Stomach (tissue), 9 donors: ENCODE measurements around the gene TPRG1L. TPM values are rescaled to one million over a fixed set of nuclear protein-coding genes. Genes with fewer than 3 reads are reported as not detected.

ENCODE experiments used
- DNase-seq, 2 donors: peaks; one replicate each; pipeline versions ENCODE4 v3.0.0 to v3.0.0-alpha.2; 2013 to 2019
- H3K27ac ChIP-seq, 5 donors: fragments of 200-600 bp in 4 of 5; sonication (generic) in 4 of 5; one replicate each; pipeline ENCODE4 v1.5.1; 2013 to 2019; ENCODE audit warnings: mild to moderate bottlenecking in 1 of 5, moderate library complexity in 1 of 5
- H3K27me3 ChIP-seq, 3 donors: fragments of 200-600 bp; sonication (generic); one replicate each; pipeline ENCODE4 v1.5.1; 2017 to 2019; ENCODE audit warnings: mixed run types in 1 of 3
- H3K36me3 ChIP-seq, 4 donors: fragments of 200-600 bp; sonication (generic); 1 replicate in 3 of 4; 2 replicates in 1 of 4; pipeline ENCODE4 v1.5.1; 2016 to 2019
- H3K4me1 ChIP-seq, 4 donors: fragments of 200-600 bp; sonication (generic); one replicate each; pipeline ENCODE4 v1.5.1; 2016 to 2019
- H3K4me3 ChIP-seq, 4 donors: fragments of 200-600 bp; sonication (generic) in 3 of 4; one replicate each; pipeline ENCODE4 v1.5.1; 2016 to 2019; ENCODE audit warnings: mild to moderate bottlenecking in 1 of 4
- H3K9me3 ChIP-seq, 4 donors: fragments of 200-600 bp; sonication (generic); one replicate each; pipeline ENCODE4 v1.5.1; 2016 to 2019
- CTCF ChIP-seq, 7 experiments: fragments of 450-650 bp in 4 of 7; fragments of 200-600 bp in 3 of 7; sonication (generic) in 3 of 7; IDR thresholded peaks; one replicate each; pipeline ENCODE4 v1.5.1; 2016 to 2019; ENCODE audit warnings: antibody characterized with exemption in 7 of 7, control low read depth in 2 of 7, mild to moderate bottlenecking in 1 of 7
- EP300 ChIP-seq: sonication (generic); formaldehyde crosslinking; IDR thresholded peaks from one replicate; pipeline ENCODE4 v1.6.1; 2017; ENCODE audit warnings: antibody characterized with exemption
- POLR2A ChIP-seq, 4 donors: fragments of 450-650 bp; IDR thresholded peaks; one replicate each; pipeline ENCODE4 v1.6.1; 2016; ENCODE audit warnings: antibody characterized with exemption in 4 of 4, control low read depth in 2 of 4, mild to moderate bottlenecking in 1 of 4, moderate library complexity in 1 of 4
- POLR2AphosphoS5 ChIP-seq, 3 donors: sonication (generic); formaldehyde crosslinking; IDR thresholded peaks; one replicate each; pipeline ENCODE4 v1.6.1; 2016; ENCODE audit warnings: antibody characterized with exemption in 3 of 3
- WGBS, 5 donors: extraction: QIAGEN DNeasy Blood & Tissue Kit in 3 of 5; methylation state at CpG; one replicate each; pipeline versions ENCODE4 v1.1.5 to v1.1.7; 2013 to 2018; 5-methylcytosine and 5-hydroxymethylcytosine counted together
- intact Hi-C: fragments of 100-400 bp; cut with DNase I; formaldehyde crosslinking; loops from one replicate; pipeline ENCODE4 v1.15.1; 2023; ENCODE audit warnings: low total_unique reads
- polyA plus RNA-seq, 3 donors: library from polyadenylated mRNA; stranded (reverse); fragments of 200-250 nt; gene quantifications; one replicate each; pipeline ENCODE4 v1.2.3, GENCODE V29; 2013
- total RNA-seq, 5 donors: library from RNA; depleted of rRNA; stranded (reverse); fragments of >200 nt; gene quantifications; one replicate each; pipeline versions ENCODE4 v1.1.0 to v1.2.3, GENCODE V29; 2014 to 2016
- donor health status: healthy with polysubstance abuse.
- donor health status: Bipolar disorder and iron deficiency.
- donor health status: healthy.

Gene TPRG1L
- total and polyA plus RNA-seq, 8 donors = 21.6 to 60.0 (median 30.4) TPM

GRCh38 chr1:3660704-3661103 is 35.9 kb downstream of the TPRG1L start:
- no peaks in the 10 kb centered on the region for H3K4me1 ChIP-seq
- H3K27ac ChIP-seq = no peak overlapping the region
- H3K4me3 ChIP-seq = no peak overlapping the region
- no peaks in the 10 kb centered on the region for H3K36me3 ChIP-seq
- H3K9me3 ChIP-seq = no peaks in the 10 kb centered on the region
- 67 to 85% (median 78%) methylated on average over 2 of the region's 2 CpGs for WGBS, 5 donors
- intact Hi-C loops = no loop called here
- TF ChIP-seq POLR2AphosphoS5 (IDR thresholded peaks at IDR 0.05) = no peak
- TF ChIP-seq EP300 = no peak
- TF ChIP-seq POLR2A (IDR thresholded peaks at IDR 0.05) = no peak
- TF ChIP-seq CTCF (IDR thresholded peaks at IDR 0.05) = no peak
- peaks cover 0 to 57% (median 3%) of the 10 kb centered on the region in 3 donors for H3K27me3 ChIP-seq
- DNase-seq = no peak

DNA sequence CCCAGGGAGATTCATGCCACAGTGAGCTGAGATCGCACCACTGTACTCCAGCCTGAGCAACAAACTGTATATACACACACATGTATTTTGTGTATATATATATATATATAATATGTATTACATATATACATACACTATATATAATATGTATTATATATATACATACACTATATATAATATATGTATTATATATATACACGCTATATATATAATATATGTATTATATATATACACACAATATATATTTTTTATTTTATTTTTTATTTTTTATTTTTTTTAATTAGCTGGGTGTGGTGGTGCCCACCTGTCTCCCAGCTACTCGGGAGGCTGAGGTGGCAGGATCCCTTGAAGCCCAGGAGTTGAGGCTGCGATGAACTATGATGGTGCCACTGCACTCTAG is 36.8 kb downstream of the TPRG1L start:
- TF ChIP-seq CTCF (IDR thresholded peaks at IDR 0.05) (no peak), POLR2AphosphoS5 (IDR thresholded peaks at IDR 0.05) (no peak), POLR2A (IDR thresholded peaks at IDR 0.05) (no peak), EP300 (no peak)
- Histone ChIP-seq H3K27ac (no peak overlapping the region), H3K4me1 (no peaks in the 10 kb centered on the region), H3K9me3 (no peaks in the 10 kb centered on the region), H3K27me3 (peaks cover 0 to 48% (median 3%) of the 10 kb centered on the region in 3 donors), H3K36me3 (no peaks in the 10 kb centered on the region), H3K4me3 (no peak overlapping the region)
- WGBS, 5 donors = 93 to 98% (median 95%) methylated on average over 4 of the region's 4 CpGs
- no peak for DNase-seq
- intact Hi-C loops = no loop called here

DNA sequence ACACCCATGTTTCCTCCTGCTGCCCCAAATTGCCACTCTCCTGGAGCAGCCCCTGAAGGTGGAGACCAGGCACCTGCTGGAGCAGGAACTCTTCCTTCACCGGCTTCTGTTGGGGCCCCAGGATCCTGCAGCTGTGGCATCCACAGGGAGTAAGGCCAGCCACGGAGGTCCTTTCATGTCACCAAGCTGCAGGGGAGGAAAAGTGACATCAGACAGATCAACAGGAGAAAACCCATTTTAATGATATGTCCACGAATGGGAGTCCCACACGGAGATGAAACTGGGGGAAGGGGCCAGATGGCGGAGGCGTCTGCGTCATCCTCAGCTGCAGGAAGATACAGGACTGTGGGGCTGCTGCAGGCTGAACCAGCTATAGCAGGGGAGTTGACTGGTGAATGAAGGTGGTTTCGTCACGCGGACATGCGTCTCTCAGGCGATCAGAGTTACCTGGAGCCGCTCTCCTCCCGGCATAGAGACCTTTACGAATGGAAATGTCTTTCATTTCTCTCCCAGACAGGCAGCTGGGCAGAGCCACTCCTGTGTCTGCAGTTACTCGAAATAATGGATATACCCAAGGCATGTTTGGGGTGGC is 37.4 kb downstream of the TPRG1L start:
- WGBS, 5 donors = 86 to 93% (median 88%) methylated on average over 13 to 16 of the region's 16 CpGs
- H3K36me3 ChIP-seq = no peaks in the 10 kb centered on the region
- intact Hi-C loops = no loop called here
- TF ChIP-seq CTCF (IDR thresholded peaks at IDR 0.05) (no peak), POLR2AphosphoS5 (IDR thresholded peaks at IDR 0.05) (no peak), POLR2A (IDR thresholded peaks at IDR 0.05) (no peak)
- H3K9me3 ChIP-seq = no peaks in the 10 kb centered on the region
- peaks cover 0 to 42% (median 3%) of the 10 kb centered on the region in 3 donors for H3K27me3 ChIP-seq
- no peak overlapping the region for H3K27ac ChIP-seq
- H3K4me3 ChIP-seq = no peak overlapping the region
- H3K4me1 ChIP-seq = no peaks in the 10 kb centered on the region
- no peak for DNase-seq

DNA sequence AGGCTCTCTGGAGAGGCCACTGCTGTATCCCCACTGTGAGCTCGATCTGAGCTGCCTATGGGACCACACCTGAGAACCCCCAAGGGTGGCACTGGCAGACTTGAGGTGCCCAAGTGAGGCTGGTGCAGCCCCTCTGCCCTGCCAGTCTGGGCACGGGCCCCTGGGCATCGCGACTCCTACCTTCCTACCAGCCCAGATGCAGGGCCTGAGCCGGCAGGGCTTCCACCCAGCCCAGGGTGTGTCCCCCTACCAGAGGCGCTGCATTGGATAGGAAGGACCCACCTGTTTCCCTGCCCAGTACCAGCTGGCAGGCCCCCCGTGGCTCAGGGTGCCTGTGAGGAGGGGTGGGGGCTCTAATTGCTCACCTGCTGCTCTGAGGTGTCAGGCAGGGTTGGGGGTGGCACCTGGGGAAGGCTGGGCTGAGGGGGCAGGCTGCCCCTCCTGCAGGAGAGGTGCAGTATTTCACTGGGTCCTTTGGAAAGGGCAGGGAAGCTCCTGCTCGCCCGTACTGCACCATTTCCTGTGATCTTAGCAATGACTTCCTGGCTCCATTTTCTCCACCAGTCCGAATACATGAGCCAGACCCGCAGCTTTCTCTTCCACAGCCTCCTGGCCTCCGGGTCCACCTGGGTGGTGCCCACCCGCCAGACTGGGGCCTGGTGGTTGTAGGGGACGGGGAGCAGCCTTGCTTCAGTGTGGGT is 39.3 kb downstream of the TPRG1L start:
- no peak for DNase-seq
- Histone ChIP-seq H3K4me3 (no peak overlapping the region), H3K27me3 (peaks cover 0 to 36% (median 0%) of the 10 kb centered on the region in 3 donors), H3K36me3 (no peaks in the 10 kb centered on the region), H3K9me3 (no peaks in the 10 kb centered on the region), H3K27ac (no peak overlapping the region), H3K4me1 (peaks cover 3 to 12% (median 11%) of the 10 kb centered on the region in 4 donors)
- intact Hi-C loops = no loop called here
- TF ChIP-seq POLR2AphosphoS5 (IDR thresholded peaks at IDR 0.05) (no peak), EP300 (no peak), CTCF (IDR thresholded peaks at IDR 0.05) (no peak), POLR2A (IDR thresholded peaks at IDR 0.05) (no peak)
- 70 to 88% (median 79%) methylated on average over 5 to 14 of the region's 14 CpGs for WGBS, 5 donors
